NCI-H345 treated with DMSO at 0.1 percent for 48 hours (cell line): Measurements from ENCODE around the gene NAA35.
A peak's percentile ranks its signal among the peaks of the same experiment; 100 is the strongest.
"Not testable (repeated sequence)": the region's sequence is repeated elsewhere in the genome, so short reads cannot be mapped to it uniquely, and the experiment has no call there.

Experiments used
- DNase-seq: peaks from one replicate; lab custom pipeline; 2025; ENCODE audit not compliant: unreplicated experiment; lab: John Stamatoyannopoulos, UW

NAA35 gene

DNA sequence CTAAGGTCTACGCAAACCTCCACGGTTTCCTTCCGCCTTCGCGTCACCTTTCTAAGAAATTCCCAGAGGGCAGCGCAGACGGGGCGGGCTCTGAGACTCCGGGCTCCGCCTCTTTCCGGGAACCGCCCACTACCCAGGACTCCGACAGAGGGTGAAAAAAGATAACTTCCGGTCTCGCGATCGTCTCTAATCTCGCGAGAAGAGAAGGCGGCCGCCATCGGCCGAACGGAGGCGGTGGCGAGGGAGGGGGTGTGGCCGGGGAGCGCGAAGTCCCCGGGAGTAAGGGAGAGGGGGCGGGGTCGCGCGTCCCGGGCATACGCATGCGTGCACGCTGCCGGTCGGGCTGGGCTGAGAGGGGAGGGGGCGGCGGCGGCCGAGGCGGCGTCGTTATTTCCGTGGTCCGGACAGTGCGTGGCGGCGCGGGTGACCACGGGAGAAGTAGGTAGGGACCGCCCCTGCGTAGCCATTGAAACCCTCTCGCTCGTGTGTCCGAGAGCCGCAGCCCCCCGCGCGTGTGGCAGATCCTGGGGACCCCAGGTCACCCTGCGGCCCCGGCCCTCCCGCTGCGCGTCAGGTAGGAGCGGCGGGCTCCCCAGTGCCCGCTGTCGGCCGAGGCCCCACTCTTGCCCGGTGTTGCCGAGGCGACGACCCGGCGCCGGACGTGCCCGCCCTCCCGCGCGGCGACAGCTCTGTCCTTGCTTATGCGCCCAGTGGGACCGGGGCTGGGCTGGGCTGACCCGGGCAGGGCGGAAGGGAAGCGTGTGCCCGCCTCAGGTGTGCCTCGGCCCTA lies at the start of gene NAA35:
NAA35 (plus strand) TSS at position 315 of the 790 bp plus-strand sequence. CDS start 1,014 bp downstream, outside the sequence.
- peak; percentile 88 for DNase-seq

DNA sequence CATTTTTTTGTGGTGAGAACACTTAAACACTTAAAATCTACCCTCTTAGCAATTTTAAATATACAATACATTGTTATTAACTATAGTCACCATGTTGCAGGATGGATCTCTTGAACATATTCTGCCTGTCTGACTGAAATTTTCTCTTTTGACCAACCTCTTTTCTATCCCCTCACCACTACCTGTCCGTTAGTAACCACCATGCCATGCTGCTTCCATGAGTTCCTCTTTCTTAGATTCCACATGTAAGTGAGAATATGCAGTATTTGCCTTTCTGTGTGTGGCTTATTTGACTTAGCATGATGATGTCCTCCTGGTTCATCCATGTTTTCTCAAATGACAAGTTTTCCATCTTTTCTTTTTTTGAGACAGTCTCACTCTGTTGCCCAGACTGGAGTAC lies 48.5 kb upstream of the NAA35 start:
- no peak for DNase-seq

- DNase-seq, result no peak
These were observed 45.3 kb upstream of the NAA35 start for GRCh38 chr9:85895685-85896084.

- no peak for DNase-seq
These were observed 43.1 kb upstream of the NAA35 start for GRCh38 chr9:85897848-85898247.

DNA sequence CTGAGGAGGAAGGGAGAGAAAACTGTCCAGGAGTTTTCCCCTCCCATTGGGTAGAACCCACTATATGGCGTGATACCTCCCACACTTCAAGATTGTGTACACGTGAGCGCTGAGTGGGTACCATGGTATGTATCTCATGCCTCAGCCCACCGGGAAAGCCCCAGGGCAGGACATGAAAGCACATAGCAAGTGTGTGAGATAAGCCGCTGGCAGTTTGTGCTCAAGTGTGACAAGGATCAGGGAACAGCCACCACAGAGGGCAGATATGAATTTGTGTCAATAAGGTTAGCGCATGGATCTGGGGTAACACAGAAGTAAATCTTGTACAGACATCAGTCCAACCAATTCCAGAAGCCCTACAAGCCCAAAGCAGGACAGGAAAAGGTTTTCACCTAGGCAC lies 42.6 kb upstream of the NAA35 start:
- no peak for DNase-seq

GRCh38 chr9:85899388-85899787 lies 41.6 kb upstream of the NAA35 start:
- DNase-seq, result no peak

DNA sequence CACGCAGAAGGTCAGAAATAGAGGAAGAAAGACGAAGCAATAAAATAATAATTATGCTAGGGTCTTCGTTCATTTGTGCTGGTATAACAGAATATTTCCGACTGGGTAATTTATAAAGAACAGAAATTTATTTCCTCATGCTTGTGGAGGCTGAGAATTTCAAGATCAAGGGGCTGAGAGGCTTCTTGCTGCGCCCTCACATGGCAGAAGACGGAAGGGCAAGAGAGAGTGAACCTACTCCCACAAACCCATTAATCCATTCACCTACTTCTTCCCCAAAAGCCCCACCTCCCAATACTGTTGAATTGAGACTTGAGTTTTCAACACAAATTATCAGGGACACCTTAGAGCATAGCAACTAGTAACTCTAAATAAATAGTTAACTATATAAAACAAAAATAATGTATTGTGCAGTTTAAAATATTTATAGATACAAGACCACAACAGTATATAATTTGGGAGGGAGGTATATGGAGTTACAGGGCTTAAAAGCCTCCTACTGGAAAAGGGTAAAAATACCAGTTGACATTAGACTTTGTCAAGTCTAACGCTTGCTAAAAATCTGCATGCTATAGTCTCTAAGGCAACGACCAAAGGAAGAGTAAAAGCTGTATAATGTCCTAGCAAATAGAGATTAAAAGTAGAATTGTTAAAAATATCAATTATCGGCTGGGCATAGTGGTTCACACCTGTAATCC lies 40.3 kb upstream of the NAA35 start:
- DNase-seq, result no peak

DNA sequence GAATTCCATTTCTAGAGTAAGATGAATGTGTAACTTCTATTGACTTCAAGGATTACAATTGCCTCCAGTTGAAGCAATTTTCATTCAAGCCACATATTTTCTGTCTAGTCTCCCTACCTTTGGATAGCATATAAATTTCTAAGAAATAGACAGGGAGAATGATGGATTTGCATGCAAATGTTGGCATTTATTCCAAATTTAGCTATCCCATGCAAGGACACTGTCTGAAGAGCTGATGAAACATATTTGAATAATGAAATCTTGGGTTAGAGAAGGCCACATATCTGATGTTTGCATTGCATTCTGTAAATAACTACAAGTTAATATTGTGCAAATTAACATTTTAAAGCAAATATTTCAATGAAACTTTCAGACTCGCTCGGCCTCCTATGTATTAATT lies 36.0 kb upstream of the NAA35 start:
- no peak for DNase-seq

GRCh38 chr9:85905957-85906356 lies 35.0 kb upstream of the NAA35 start:
- DNase-seq, result no peak

- DNase-seq, result no peak
These were observed 31.6 kb upstream of the NAA35 start for GRCh38 chr9:85909390-85909789.

DNA sequence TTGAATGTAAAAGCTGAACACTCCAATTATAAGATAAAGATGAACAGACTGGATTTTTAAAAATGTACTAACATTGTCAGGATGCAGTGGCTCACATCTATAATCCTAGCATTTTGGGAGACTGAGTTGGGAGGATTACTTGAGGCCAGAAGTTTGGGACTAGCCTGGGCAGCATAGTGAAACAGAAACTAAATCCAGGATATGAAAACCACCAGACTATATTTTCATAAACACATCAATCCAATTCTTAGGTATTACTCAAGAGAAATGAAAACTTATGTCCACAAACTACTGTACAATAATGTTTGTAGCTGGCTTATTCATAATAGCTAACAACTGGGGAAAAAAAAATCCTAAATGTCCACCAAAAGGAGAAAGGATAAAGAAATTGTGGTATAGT lies 26.8 kb upstream of the NAA35 start:
- no peak for DNase-seq

DNA sequence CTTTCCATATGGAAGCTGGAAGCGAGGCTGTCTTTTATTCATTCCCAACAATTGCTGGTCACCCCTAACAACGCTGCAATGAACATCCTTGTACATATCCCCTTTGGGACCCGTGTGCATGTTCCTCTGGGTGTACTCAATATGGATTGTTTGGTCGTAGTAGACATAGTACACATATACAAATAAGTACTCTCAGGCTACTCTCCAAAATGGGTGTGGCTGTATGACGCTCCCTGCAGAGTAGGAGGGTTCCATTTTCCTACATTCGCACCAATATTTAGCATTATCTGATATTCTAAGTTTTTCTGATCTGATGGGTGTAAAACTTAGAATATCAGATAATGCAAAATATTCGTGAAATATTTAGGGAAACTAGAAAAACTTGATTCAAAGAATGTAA lies 23.2 kb upstream of the NAA35 start:
- no peak for DNase-seq

GRCh38 chr9:85925493-85925892 lies 15.5 kb upstream of the NAA35 start:
- no peak for DNase-seq

DNA sequence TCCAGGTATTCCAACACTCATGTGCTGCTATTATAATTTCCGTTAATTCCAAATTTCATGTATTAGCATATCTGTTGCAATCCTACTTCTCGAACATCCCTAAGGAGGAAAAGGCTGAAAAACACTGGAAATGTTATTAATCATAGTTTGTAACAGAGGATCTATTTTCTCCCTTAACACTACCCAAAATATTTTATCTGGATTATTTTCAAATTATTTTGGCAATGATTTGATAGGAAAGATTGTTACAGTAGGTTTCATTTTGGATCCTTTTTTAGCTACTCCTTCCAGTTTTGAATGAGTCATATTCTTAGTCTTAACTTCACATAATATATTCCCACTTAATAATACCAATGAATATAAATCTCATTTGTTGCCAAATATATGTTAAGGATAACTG lies 13.9 kb upstream of the NAA35 start:
- no peak for DNase-seq

DNA sequence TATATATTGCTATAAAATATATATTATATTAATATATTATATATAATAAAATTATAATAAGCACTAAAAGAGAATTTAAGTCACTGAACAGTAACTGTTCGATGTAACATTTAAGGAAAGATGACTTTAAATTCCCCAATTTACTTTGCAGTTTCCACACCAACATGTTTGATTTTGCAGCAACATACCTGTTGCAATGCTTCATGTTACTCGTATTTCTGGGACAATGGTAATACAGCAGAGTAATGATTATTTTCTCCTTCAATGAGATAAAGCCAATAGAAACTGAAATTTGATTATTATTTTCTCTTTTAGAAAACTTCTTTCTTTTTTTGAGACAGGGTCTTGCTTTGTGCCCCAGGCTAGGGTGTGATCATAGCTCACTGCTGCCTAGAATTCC lies 9.5 kb upstream of the NAA35 start:
- DNase-seq, result no peak

- not testable (repeated sequence) for DNase-seq
These were observed 5.0 kb upstream of the NAA35 start for GRCh38 chr9:85935950-85936349.

DNA sequence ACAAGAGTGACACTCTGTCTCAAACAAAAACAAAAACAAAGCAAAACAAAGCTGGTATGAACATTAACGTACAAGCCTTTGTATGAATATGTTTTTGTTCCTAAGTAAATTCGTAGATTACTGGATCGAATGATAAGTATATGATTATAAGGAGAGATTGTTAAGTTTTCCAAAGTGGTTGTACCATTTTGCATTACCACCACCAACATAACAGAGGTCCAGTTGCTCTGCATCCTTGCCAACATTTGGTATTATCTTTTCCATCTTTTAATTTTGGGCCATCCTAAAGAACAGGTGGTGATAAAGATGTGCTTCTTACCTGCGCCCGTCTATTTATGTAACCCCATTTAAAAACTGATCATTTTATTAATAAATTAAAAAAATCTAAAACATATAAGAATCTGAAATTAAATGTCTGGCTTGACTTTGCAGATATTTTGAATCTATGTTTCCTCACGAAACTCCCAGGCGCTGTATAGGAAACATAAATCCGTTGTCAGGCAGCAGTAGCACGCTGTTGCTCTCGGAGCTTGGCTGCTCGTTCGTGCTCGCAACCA lies 593 bp upstream of the NAA35 start:
- DNase-seq, result no peak

- DNase-seq, result no peak
These were observed 635 bp downstream of the NAA35 start for GRCh38 chr9:85941622-85941940.

DNA sequence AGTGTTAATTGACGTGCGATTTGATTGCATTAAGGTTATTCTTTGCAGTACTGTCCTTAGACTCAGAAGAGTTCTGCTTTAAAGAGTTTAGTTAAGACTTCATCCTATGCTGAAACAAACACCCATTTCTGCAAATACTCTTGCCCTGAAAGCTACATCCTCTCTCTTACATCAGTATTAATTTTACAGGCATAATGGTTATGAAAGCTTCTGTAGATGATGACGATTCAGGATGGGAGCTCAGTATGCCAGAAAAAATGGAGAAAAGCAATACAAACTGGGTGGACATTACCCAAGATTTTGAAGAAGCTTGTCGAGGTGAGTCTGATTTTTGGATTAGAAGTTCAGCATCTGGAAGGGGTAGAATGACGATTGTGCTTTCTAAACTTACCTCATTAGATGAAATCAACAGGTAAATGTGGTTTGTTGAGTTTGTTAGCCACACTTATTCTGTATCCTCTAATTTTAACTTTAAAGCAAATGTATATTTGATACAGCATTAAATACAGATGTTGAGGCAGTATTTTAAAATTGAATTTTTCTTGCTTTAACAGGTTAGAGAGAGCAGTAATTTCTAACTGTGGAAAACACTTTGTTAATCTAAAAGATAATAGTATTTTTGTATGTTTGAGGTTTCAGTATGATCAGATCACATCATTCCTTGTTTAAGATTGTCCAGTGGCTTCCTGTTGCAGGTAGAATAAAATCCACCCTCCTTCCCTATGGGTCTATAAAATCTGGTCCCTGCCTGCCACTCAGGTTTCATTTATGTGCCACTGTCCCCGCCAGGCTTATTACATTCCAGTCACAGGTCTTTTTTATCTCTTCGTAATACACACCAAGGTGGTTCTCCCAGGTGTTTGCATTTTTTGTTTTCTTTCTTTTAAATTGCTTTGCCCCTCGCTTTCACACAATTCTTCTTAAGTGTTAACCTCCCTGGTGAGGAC lies 1.3 kb downstream of the NAA35 start:
- no peak for DNase-seq

GRCh38 chr9:85942913-85943709 lies 2.2 kb downstream of the NAA35 start:
- no peak for DNase-seq
